H9 (cell line): ENCODE results near the gene EPHA10. TPM values are rescaled to one million over a fixed set of nuclear protein-coding genes. Genes with fewer than 3 reads are reported as not detected.

Experiments used
- DNase-seq: peaks from one replicate; pipeline ENCODE4 v3.0.0-alpha.2; 2017
- H2AFZ ChIP-seq: one replicate; pipeline ENCODE4 v1.6.1; 2013; ENCODE audit warnings: mild to moderate bottlenecking, low read length, control low read depth, moderate library complexity
- H2AK5ac ChIP-seq: 2 replicates; pipeline ENCODE4 v1.6.1; 2013; ENCODE audit warnings: low read length, control low read depth, mixed read lengths; ENCODE audit not compliant: insufficient read length
- H2BK120ac ChIP-seq: one replicate; pipeline ENCODE4 v1.6.1; 2013; ENCODE audit warnings: low read depth, mild to moderate bottlenecking, low read length, control low read depth, inconsistent platforms; ENCODE audit not compliant: poor library complexity, severe bottlenecking
- H2BK12ac ChIP-seq: 2 replicates; pipeline ENCODE4 v1.6.1; 2013; ENCODE audit warnings: low read length, control low read depth, mixed read lengths, low read depth; ENCODE audit not compliant: insufficient read length
- H2BK15ac ChIP-seq: 2 replicates; pipeline ENCODE4 v1.6.1; 2013; ENCODE audit warnings: low read depth, low read length, control low read depth
- H2BK20ac ChIP-seq: one replicate; pipeline ENCODE4 v1.6.1; 2013; ENCODE audit warnings: low read depth, mild to moderate bottlenecking, low read length, control low read depth, inconsistent platforms; ENCODE audit not compliant: poor library complexity, severe bottlenecking
- H2BK5ac ChIP-seq: 2 replicates; pipeline ENCODE4 v1.6.1; 2013; ENCODE audit warnings: low read length, control low read depth, mixed read lengths; ENCODE audit not compliant: insufficient read length
- H3K14ac ChIP-seq: 2 replicates; pipeline ENCODE4 v1.6.1; 2013; ENCODE audit warnings: low read length, control low read depth; ENCODE audit not compliant: insufficient read depth
- H3K18ac ChIP-seq: 2 replicates; pipeline ENCODE4 v1.6.1; 2013; ENCODE audit warnings: low read depth, mild to moderate bottlenecking, mixed read lengths, low read length, control low read depth; ENCODE audit not compliant: insufficient read length
- H3K23ac ChIP-seq: 2 replicates; pipeline ENCODE4 v1.6.1; 2013; ENCODE audit warnings: low read length, control low read depth, mixed read lengths, low read depth; ENCODE audit not compliant: insufficient read length
- H3K23me2 ChIP-seq: 2 replicates; pipeline ENCODE4 v1.6.1; 2013; ENCODE audit warnings: low read depth, mild to moderate bottlenecking, mixed read lengths, low read length, control low read depth; ENCODE audit not compliant: insufficient read length, poor library complexity, severe bottlenecking
- H3K27ac ChIP-seq: 2 replicates; pipeline ENCODE4 v1.5.1; 2013; ENCODE audit warnings: low read length, control low read depth, mixed read lengths, low read depth; ENCODE audit not compliant: insufficient read length
- H3K27me3 ChIP-seq: 2 replicates; pipeline ENCODE4 v1.6.1; 2013; ENCODE audit warnings: low read length, control low read depth, inconsistent platforms; ENCODE audit not compliant: insufficient read depth
- H3K4ac ChIP-seq: 2 replicates; pipeline ENCODE4 v1.6.1; 2013; ENCODE audit warnings: low read depth, mild to moderate bottlenecking, control low read depth, inconsistent platforms, low read length, moderate library complexity
- H3K4me1 ChIP-seq: 2 replicates; pipeline ENCODE4 v1.6.1; 2013; ENCODE audit warnings: low read length, control low read depth, inconsistent platforms; ENCODE audit not compliant: insufficient read depth
- H3K4me2 ChIP-seq: 2 replicates; pipeline ENCODE4 v1.6.1; 2013; ENCODE audit warnings: low read length, control low read depth, mixed read lengths; ENCODE audit not compliant: insufficient read length, insufficient read depth
- H3K56ac ChIP-seq: 2 replicates; pipeline ENCODE4 v1.6.1; 2013; ENCODE audit warnings: low read depth, mild to moderate bottlenecking, mixed read lengths, low read length, control low read depth; ENCODE audit not compliant: insufficient read length
- H3K79me1 ChIP-seq: 2 replicates; pipeline ENCODE4 v1.6.1; 2013; ENCODE audit warnings: low read depth, mild to moderate bottlenecking, moderate library complexity, low read length, control low read depth, inconsistent platforms; ENCODE audit not compliant: insufficient read depth, poor library complexity, severe bottlenecking
- H3K79me2 ChIP-seq: 2 replicates; pipeline ENCODE4 v1.6.1; 2013; ENCODE audit warnings: low read length, control low read depth, inconsistent platforms; ENCODE audit not compliant: insufficient read depth
- H3K9ac ChIP-seq: 2 replicates; pipeline ENCODE4 v1.6.1; 2013; ENCODE audit warnings: low read length, control low read depth, mixed read lengths; ENCODE audit not compliant: insufficient read length; ENCODE audit errors: extremely low read depth
- H3K9me3 ChIP-seq: one replicate; pipeline ENCODE4 v1.6.1; 2013; ENCODE audit warnings: low read depth, low read length, inconsistent platforms; ENCODE audit not compliant: control insufficient read depth
- H3T11ph ChIP-seq: one replicate; pipeline ENCODE4 v1.6.1; 2013; ENCODE audit warnings: mild to moderate bottlenecking, low read length, control low read depth, inconsistent platforms
- H4K20me1 ChIP-seq: one replicate; pipeline ENCODE4 v1.6.1; 2013; ENCODE audit not compliant: control insufficient read depth, insufficient read length, insufficient read depth
- H4K5ac ChIP-seq: 2 replicates; pipeline ENCODE4 v1.6.1; 2013; ENCODE audit warnings: low read depth, mild to moderate bottlenecking, mixed read lengths, low read length, control low read depth; ENCODE audit not compliant: insufficient read length
- H4K8ac ChIP-seq: replicated peaks from 2 replicates; pipeline ENCODE4 v1.6.1; 2013; ENCODE audit warnings: low read length, control low read depth, mixed read lengths, low read depth; ENCODE audit not compliant: insufficient read length
- H4K91ac ChIP-seq: 2 replicates; pipeline ENCODE4 v1.6.1; 2013; ENCODE audit warnings: low read depth, mild to moderate bottlenecking, moderate library complexity, mixed read lengths, low read length, control low read depth; ENCODE audit not compliant: insufficient read length
- H3K27ac Mint-ChIP-seq, 3 experiments: 2 replicates in 2 of 3; 3 replicates in 1 of 3; pipeline ENCODE4 v1.8.0; 2020 to 2021; ENCODE audit warnings: mixed read lengths in 3 of 3, mild to moderate bottlenecking in 1 of 3, moderate library complexity in 1 of 3
- H3K27me3 Mint-ChIP-seq: 2 replicates; pipeline ENCODE4 v1.8.0; 2021; ENCODE audit warnings: low read depth, mild to moderate bottlenecking, moderate library complexity, mixed read lengths
- H3K36me3 Mint-ChIP-seq, 3 experiments: 2 replicates in 2 of 3; 3 replicates in 1 of 3; pipeline ENCODE4 v1.8.0; 2020 to 2021; ENCODE audit warnings: low read depth in 3 of 3, mixed read lengths in 3 of 3; ENCODE audit not compliant: insufficient read depth in 1 of 3
- H3K4me1 Mint-ChIP-seq, 2 experiments: 2 replicates each; pipeline ENCODE4 v1.8.0; 2020; ENCODE audit warnings: mixed read lengths in 2 of 2
- H3K4me3 Mint-ChIP-seq, 2 experiments: 2 replicates in 1 of 2; 3 replicates in 1 of 2; pipeline ENCODE4 v1.8.0; 2020 to 2021; ENCODE audit warnings: mild to moderate bottlenecking in 2 of 2, mixed read lengths in 2 of 2, moderate library complexity in 1 of 2
- H3K9me3 Mint-ChIP-seq, 2 experiments: 2 replicates in 1 of 2; 3 replicates in 1 of 2; pipeline ENCODE4 v1.8.0; 2020; ENCODE audit warnings: mild to moderate bottlenecking in 2 of 2, mixed read lengths in 2 of 2, moderate library complexity in 1 of 2
- WGBS: extraction: QIAGEN DNeasy Blood & Tissue Kit; methylation state at CpG from one replicate; pipeline ENCODE4 v1.1.7; 2013; ENCODE audit warnings: missing lambda C conversion rate, low lambda C conversion rate, mixed read lengths; ENCODE audit not compliant: insufficient read length; ENCODE audit errors: extremely low coverage; 5-methylcytosine and 5-hydroxymethylcytosine counted together
- total RNA-seq: library from RNA; stranded (reverse); gene quantifications from 2 replicates; pipeline ENCODE4 v1.2.1, GENCODE V29; 2021
- TF ChIP-seq, protein P1 (sequence below): fragments of 200-600 bp; sonication (generic); conservative IDR thresholded peaks from 3 replicates; pipeline ENCODE4 v1.8.0; 2021; ENCODE audit warnings: antibody characterized with exemption, mild to moderate bottlenecking

EPHA10 gene
- total RNA-seq, 1 experiment from 2014 or later, result 0.96 TPM

DNA sequence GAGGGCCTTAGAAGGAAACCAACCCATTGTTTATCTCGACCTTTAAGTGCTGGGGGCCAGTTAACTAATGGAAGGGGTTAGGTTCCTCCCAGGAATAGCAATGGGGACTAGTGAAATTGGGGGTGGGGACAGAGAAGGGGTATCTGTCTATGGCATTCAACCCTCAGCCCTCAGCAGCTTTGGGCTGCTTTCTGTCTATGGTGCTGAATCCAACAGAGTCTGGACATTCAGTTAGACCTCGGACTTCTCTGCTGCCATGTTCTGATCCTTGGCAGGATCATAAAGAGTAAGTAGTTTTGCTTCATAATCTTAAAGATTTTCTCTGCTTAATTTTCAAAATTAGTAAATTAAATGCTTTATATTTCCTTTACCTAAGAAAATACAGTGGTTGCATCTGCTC lies 2.6 kb upstream of the EPHA10 start:
- no CpG with 5 or more reads among the region's 2 CpGs for WGBS
- Histone ChIP-seq H3K14ac (no peak overlapping the region), H2BK20ac (no peak overlapping the region), H3K23ac (no peak overlapping the region), H3K9ac (no peak overlapping the region), H3K9me3 (no peaks in the 10 kb centered on the region), H3K4ac (no peak overlapping the region), H3K23me2 (peaks cover 19% of the 10 kb centered on the region), H3T11ph (no peak overlapping the region), H3K79me1 (no peaks in the 10 kb centered on the region), H3K27me3 (peaks cover 25% of the 10 kb centered on the region), H4K20me1 (no peaks in the 10 kb centered on the region), H3K79me2 (no peaks in the 10 kb centered on the region), H2AFZ (no peak overlapping the region), H3K4me2 (no peak overlapping the region), H2BK120ac (no peak overlapping the region), H4K5ac (no peak overlapping the region), H3K27ac (no peak overlapping the region), H4K8ac (no peak overlapping the region), H2BK5ac (no peak overlapping the region), H2AK5ac (no peak overlapping the region), H2BK12ac (no peak overlapping the region), H2BK15ac (no peak overlapping the region), H3K4me1 (peaks cover 4% of the 10 kb centered on the region; the same call in 1 of the 2 replicates), H3K18ac (no peak overlapping the region), H4K91ac (no peak overlapping the region), H3K56ac (no peak overlapping the region)
- peaks cover 26 to 30% of the 10 kb centered on the region in 2 experiments for H3K4me1 Mint-ChIP-seq
- H3K27ac Mint-ChIP-seq, result no peak overlapping the region
- TF ChIP-seq, protein P1, sequence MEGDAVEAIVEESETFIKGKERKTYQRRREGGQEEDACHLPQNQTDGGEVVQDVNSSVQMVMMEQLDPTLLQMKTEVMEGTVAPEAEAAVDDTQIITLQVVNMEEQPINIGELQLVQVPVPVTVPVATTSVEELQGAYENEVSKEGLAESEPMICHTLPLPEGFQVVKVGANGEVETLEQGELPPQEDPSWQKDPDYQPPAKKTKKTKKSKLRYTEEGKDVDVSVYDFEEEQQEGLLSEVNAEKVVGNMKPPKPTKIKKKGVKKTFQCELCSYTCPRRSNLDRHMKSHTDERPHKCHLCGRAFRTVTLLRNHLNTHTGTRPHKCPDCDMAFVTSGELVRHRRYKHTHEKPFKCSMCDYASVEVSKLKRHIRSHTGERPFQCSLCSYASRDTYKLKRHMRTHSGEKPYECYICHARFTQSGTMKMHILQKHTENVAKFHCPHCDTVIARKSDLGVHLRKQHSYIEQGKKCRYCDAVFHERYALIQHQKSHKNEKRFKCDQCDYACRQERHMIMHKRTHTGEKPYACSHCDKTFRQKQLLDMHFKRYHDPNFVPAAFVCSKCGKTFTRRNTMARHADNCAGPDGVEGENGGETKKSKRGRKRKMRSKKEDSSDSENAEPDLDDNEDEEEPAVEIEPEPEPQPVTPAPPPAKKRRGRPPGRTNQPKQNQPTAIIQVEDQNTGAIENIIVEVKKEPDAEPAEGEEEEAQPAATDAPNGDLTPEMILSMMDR, result no peak
- no peaks in the 10 kb centered on the region for H3K36me3 Mint-ChIP-seq
- H3K4me3 Mint-ChIP-seq, result no peak overlapping the region
- DNase-seq, result no peak
- no peaks in the 10 kb centered on the region; a peak in 2 of 5 replicates for H3K9me3 Mint-ChIP-seq
- H3K27me3 Mint-ChIP-seq, result peaks cover 4% of the 10 kb centered on the region
